ENCODE measurements around the gene ZNF175. TPM values are rescaled to one million over a fixed set of nuclear protein-coding genes. Genes with fewer than 3 reads are reported as not detected.

Gene ZNF175
- total RNA-seq, 4 donors from 2014 or later, result 2.1 to 5.0 (median 2.6) TPM

GRCh38 chr19:51544038-51544437 lies 27.0 kb upstream of the ZNF175 start:
- in situ Hi-C loops (cut with MboI; ENCODE audit: low sequenced_read_pairs in 4 of 4) (no loop called here), intact Hi-C loops (cut with DNase I; ENCODE audit: low total_unique reads) (no loop called here)
- DNase-seq (no peak), ATAC-seq (no peak)
- Histone ChIP-seq H3K4me3 (no peak overlapping the region), H3K4me1 (no peaks in the 10 kb centered on the region), H3K27ac (no peak overlapping the region), H3K36me3 (no peaks in the 10 kb centered on the region), H3K9me3 (no peaks in the 10 kb centered on the region), H3K27me3 (no peaks in the 10 kb centered on the region)
- TF ChIP-seq, protein P1, sequence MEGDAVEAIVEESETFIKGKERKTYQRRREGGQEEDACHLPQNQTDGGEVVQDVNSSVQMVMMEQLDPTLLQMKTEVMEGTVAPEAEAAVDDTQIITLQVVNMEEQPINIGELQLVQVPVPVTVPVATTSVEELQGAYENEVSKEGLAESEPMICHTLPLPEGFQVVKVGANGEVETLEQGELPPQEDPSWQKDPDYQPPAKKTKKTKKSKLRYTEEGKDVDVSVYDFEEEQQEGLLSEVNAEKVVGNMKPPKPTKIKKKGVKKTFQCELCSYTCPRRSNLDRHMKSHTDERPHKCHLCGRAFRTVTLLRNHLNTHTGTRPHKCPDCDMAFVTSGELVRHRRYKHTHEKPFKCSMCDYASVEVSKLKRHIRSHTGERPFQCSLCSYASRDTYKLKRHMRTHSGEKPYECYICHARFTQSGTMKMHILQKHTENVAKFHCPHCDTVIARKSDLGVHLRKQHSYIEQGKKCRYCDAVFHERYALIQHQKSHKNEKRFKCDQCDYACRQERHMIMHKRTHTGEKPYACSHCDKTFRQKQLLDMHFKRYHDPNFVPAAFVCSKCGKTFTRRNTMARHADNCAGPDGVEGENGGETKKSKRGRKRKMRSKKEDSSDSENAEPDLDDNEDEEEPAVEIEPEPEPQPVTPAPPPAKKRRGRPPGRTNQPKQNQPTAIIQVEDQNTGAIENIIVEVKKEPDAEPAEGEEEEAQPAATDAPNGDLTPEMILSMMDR (IDR thresholded peaks at IDR 0.05 in 4 of 5, conservative IDR thresholded peaks at IDR 0.05 in 1 of 5), result no peak
- TF ChIP-seq POLR2A (IDR thresholded peaks at IDR 0.05), result no peak

GRCh38 chr19:51546107-51546649 lies 24.9 kb upstream of the ZNF175 start:
- Histone ChIP-seq H3K4me3 (no peak overlapping the region), H3K36me3 (no peaks in the 10 kb centered on the region), H3K9me3 (no peaks in the 10 kb centered on the region), H3K4me1 (no peaks in the 10 kb centered on the region), H3K27me3 (no peaks in the 10 kb centered on the region), H3K27ac (no peak overlapping the region)
- no peak for TF ChIP-seq POLR2A (IDR thresholded peaks at IDR 0.05)
- TF ChIP-seq, protein P1 (IDR thresholded peaks at IDR 0.05 in 4 of 5, conservative IDR thresholded peaks at IDR 0.05 in 1 of 5), result no peak
- no peak for ATAC-seq
- in situ Hi-C loops (cut with MboI; ENCODE audit: low sequenced_read_pairs in 4 of 4), result no loop called here
- no peak for DNase-seq
- intact Hi-C loops (cut with DNase I; ENCODE audit: low total_unique reads), result no loop called here

- Histone ChIP-seq H3K27me3 (no peaks in the 10 kb centered on the region), H3K36me3 (no peaks in the 10 kb centered on the region)
- in situ Hi-C loops (cut with MboI; ENCODE audit: low sequenced_read_pairs in 4 of 4), result no loop called here
These were observed 24.3 kb upstream of the ZNF175 start for GRCh38 chr19:51546650-51547396.

GRCh38 chr19:51547397-51548212 lies 23.5 kb upstream of the ZNF175 start:
- H3K36me3 ChIP-seq, result no peaks in the 10 kb centered on the region
- in situ Hi-C loops (cut with MboI; ENCODE audit: low sequenced_read_pairs in 4 of 4), result no loop called here
- no peak overlapping the region for H3K27ac ChIP-seq
- H3K9me3 ChIP-seq, result no peaks in the 10 kb centered on the region
- no peak for TF ChIP-seq POLR2A (IDR thresholded peaks at IDR 0.05)
- TF ChIP-seq, protein P1 (IDR thresholded peaks at IDR 0.05 in 4 of 5, conservative IDR thresholded peaks at IDR 0.05 in 1 of 5), result no peak
- H3K4me3 ChIP-seq, result no peak overlapping the region
- H3K27me3 ChIP-seq, result no peaks in the 10 kb centered on the region
- DNase-seq (no peak), ATAC-seq (no peak)
- intact Hi-C loops (cut with DNase I; ENCODE audit: low total_unique reads), result no loop called here
- H3K4me1 ChIP-seq, result no peaks in the 10 kb centered on the region

More at GRCh38 chr19:51546650-51547396, 24.3 kb upstream of the ZNF175 start:
- TF ChIP-seq, protein P1 (IDR thresholded peaks at IDR 0.05 in 4 of 5, conservative IDR thresholded peaks at IDR 0.05 in 1 of 5), result no peak
- TF ChIP-seq POLR2A (IDR thresholded peaks at IDR 0.05), result no peak
- Histone ChIP-seq H3K4me1 (no peaks in the 10 kb centered on the region), H3K27ac (no peak overlapping the region), H3K9me3 (no peaks in the 10 kb centered on the region), H3K4me3 (no peak overlapping the region)
- intact Hi-C loops (cut with DNase I; ENCODE audit: low total_unique reads), result no loop called here
- DNase-seq, result no peak
- no peak for ATAC-seq

Data from gastrocnemius medialis (tissue), 4 donors.